Stomach (tissue), 4 donors: ENCODE measurements around the gene CNTN4.

Experiments used
- EP300 ChIP-seq: sonication (generic); formaldehyde crosslinking; IDR thresholded peaks from one replicate; pipeline ENCODE4 v1.6.1; 2017; ENCODE audit warnings: antibody characterized with exemption
- POLR2AphosphoS5 ChIP-seq, 3 donors: sonication (generic); formaldehyde crosslinking; IDR thresholded peaks; one replicate each; pipeline ENCODE4 v1.6.1; 2016; ENCODE audit warnings: antibody characterized with exemption in 3 of 3
- TF ChIP-seq, protein P1 (sequence below), 7 experiments: fragments of 450-650 bp in 4 of 7; fragments of 200-600 bp in 3 of 7; sonication (generic) in 3 of 7; IDR thresholded peaks; one replicate each; pipeline ENCODE4 v1.5.1; 2016 to 2019; ENCODE audit warnings: antibody characterized with exemption in 7 of 7, control low read depth in 2 of 7, mild to moderate bottlenecking in 1 of 7

DNA sequence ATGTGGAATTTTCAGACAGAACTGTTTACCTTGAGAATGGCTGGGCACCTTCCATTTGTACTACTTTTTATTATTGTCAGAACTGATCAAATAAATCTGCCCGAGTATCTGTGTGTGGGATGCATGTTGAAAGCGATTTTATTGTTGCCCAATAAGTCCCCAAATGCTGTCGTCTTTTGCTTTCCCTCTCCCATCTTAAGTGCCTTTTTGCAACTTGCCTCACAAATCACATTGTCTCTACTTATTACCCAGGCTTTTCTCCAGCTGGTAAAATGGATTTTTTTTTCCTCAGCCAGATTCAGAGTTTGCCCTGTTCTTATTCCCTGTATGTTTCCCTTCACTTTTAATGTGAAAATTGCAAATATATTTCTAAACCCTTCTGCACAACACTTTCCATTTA, 163.1 kb downstream of the CNTN4 start:
- TF ChIP-seq POLR2AphosphoS5 (IDR thresholded peaks at IDR 0.05) (no peak), EP300 (no peak)
- TF ChIP-seq, protein P1, sequence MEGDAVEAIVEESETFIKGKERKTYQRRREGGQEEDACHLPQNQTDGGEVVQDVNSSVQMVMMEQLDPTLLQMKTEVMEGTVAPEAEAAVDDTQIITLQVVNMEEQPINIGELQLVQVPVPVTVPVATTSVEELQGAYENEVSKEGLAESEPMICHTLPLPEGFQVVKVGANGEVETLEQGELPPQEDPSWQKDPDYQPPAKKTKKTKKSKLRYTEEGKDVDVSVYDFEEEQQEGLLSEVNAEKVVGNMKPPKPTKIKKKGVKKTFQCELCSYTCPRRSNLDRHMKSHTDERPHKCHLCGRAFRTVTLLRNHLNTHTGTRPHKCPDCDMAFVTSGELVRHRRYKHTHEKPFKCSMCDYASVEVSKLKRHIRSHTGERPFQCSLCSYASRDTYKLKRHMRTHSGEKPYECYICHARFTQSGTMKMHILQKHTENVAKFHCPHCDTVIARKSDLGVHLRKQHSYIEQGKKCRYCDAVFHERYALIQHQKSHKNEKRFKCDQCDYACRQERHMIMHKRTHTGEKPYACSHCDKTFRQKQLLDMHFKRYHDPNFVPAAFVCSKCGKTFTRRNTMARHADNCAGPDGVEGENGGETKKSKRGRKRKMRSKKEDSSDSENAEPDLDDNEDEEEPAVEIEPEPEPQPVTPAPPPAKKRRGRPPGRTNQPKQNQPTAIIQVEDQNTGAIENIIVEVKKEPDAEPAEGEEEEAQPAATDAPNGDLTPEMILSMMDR (IDR thresholded peaks at IDR 0.05), result no peak
